ENCODE results near the gene ATG12. TPM values are rescaled to one million over a fixed set of nuclear protein-coding genes. Genes with fewer than 3 reads are reported as not detected.
A peak's percentile ranks its signal among the peaks of the same experiment; 100 is the strongest.
"Not testable (repeated sequence)": the region's sequence is repeated elsewhere in the genome, so short reads cannot be mapped to it uniquely, and the experiment has no call there.

Gene ATG12
- total and polyA plus RNA-seq, 2 experiments from 2014 or later: 52.6 to 109 TPM

GRCh38 chr5:115808066-115808465 lies 33.3 kb downstream of the ATG12 start:
- not testable (repeated sequence) for H3K4me3 Mint-ChIP-seq; H3K79me2 ChIP-seq (replicated peaks; ENCODE audit: insufficient read depth); H3K9me2 ChIP-seq (ENCODE audit: insufficient read depth); H2AFZ ChIP-seq; H3K27me3 ChIP-seq (ENCODE audit: insufficient read depth); H4K20me1 ChIP-seq (replicated peaks; ENCODE audit: insufficient read depth); H3K36me3 ChIP-seq (ENCODE audit: insufficient read depth); ATAC-seq; H3K4me2 ChIP-seq; H3K4me3 ChIP-seq; H3F3A ChIP-seq (replicated peaks; ENCODE audit: low read depth); H3K27me3 Mint-ChIP-seq (ENCODE audit: insufficient read depth, low read depth, poor library complexity); DNase-seq (ENCODE audit: low spot score); H3K27ac Mint-ChIP-seq; H3K9me3 Mint-ChIP-seq; H3K27ac ChIP-seq (ENCODE audit: low read depth)
- H3K4me1 Mint-ChIP-seq: peaks cover 17% of the 10 kb centered on the region
- peaks cover 17% of the 10 kb centered on the region for H3K4me1 ChIP-seq (ENCODE audit: insufficient read depth)
- peaks cover 36% of the 10 kb centered on the region for H3K36me3 Mint-ChIP-seq (ENCODE audit: low read depth)

DNA sequence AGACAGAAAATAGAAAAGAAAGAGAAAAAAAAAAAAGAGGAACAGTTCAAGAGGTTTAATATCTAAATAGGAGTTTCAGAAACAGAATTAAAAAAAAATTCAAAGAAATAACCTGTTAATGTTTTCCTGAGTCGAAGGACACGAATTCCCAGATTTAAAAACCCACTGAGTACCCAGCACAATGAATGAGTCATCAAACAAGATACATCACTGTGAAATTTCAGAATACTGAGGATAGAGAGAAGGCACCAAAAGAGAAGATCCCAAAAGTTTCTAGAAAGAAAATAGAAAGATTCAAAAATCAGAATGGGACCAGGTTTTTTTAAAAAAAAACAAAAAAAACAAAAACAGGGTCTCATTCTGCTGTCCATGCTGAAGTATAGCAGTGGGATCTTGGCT lies 33.7 kb downstream of the ATG12 start:
- H3K36me3 ChIP-seq (ENCODE audit: insufficient read depth): 0 out of 2 replicates have a peak, but pooled peaks cover 5% of the 10 kb centered on the region
- H3F3A ChIP-seq (replicated peaks; ENCODE audit: low read depth): no peaks in the 10 kb centered on the region
- Mint-ChIP-seq H3K4me3 (no peak overlapping the region), H3K27ac (peak overlapping the region; percentile 89), H3K9me3 (no peaks in the 10 kb centered on the region), H3K36me3 (ENCODE audit: low read depth) (peaks cover 36% of the 10 kb centered on the region), H3K27me3 (ENCODE audit: insufficient read depth, low read depth, poor library complexity) (peaks cover 1% of the 10 kb centered on the region), H3K4me1 (peaks cover 17% of the 10 kb centered on the region)
- no peaks in the 10 kb centered on the region for H3K9me2 ChIP-seq (ENCODE audit: insufficient read depth)
- no peak overlapping the region for H3K27ac ChIP-seq (ENCODE audit: low read depth)
- peaks cover 17% of the 10 kb centered on the region for H3K4me1 ChIP-seq (ENCODE audit: insufficient read depth)
- no peak for DNase-seq (ENCODE audit: low spot score)
- H3K4me2 ChIP-seq: peak overlapping the region; percentile 30; the same call in 1 of the 2 replicates
- no peak for ATAC-seq
- no peaks in the 10 kb centered on the region for H3K27me3 ChIP-seq (ENCODE audit: insufficient read depth)
- H2AFZ ChIP-seq: no peak overlapping the region
- no peaks in the 10 kb centered on the region for H4K20me1 ChIP-seq (replicated peaks; ENCODE audit: insufficient read depth)
- H3K79me2 ChIP-seq (replicated peaks; ENCODE audit: insufficient read depth): no peaks in the 10 kb centered on the region
- no peak overlapping the region for H3K4me3 ChIP-seq
- TF ChIP-seq, protein P1, sequence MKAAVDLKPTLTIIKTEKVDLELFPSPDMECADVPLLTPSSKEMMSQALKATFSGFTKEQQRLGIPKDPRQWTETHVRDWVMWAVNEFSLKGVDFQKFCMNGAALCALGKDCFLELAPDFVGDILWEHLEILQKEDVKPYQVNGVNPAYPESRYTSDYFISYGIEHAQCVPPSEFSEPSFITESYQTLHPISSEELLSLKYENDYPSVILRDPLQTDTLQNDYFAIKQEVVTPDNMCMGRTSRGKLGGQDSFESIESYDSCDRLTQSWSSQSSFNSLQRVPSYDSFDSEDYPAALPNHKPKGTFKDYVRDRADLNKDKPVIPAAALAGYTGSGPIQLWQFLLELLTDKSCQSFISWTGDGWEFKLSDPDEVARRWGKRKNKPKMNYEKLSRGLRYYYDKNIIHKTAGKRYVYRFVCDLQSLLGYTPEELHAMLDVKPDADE (IDR thresholded peaks at IDR 0.05): no peak
- TF ChIP-seq ZNF462 (CRISPR knock-in tag; IDR thresholded peaks at IDR 0.05) (no peak), ZNF331 (CRISPR knock-in tag; IDR thresholded peaks at IDR 0.05; ENCODE audit: low read depth) (no peak), REST (IDR thresholded peaks at IDR 0.05; ENCODE audit: unreplicated experiment) (no peak), STAT1 (IDR thresholded peaks at IDR 0.05; ENCODE audit: unreplicated experiment) (no peak), NANOG (IDR thresholded peaks at IDR 0.05; ENCODE audit: borderline replicate concordance) (no peak), EZH2phosphoT487 (IDR thresholded peaks at IDR 0.05; ENCODE audit: unreplicated experiment) (no peak), POLR2AphosphoS5 (IDR thresholded peaks at IDR 0.05; ENCODE audit: low read depth) (no peak), CREB1 (CRISPR knock-in tag; IDR thresholded peaks at IDR 0.05; ENCODE audit: low read depth) (no peak), EZH2 (IDR thresholded peaks at IDR 0.05; ENCODE audit: low read depth, unreplicated experiment) (no peak)

All from GM23338 (cell line).